Naive B cell (primary cell): Measurements from ENCODE around the gene ZSCAN22. TPM values are rescaled to one million over a fixed set of nuclear protein-coding genes. Genes with fewer than 3 reads are reported as not detected.
"Not testable (repeated sequence)": the region's sequence is repeated elsewhere in the genome, so short reads cannot be mapped to it uniquely, and the experiment has no call there.

ENCODE experiments used
- ATAC-seq, 2 donors: fragments of 150-1000 bp; cut with Tn5 transposase; 2 replicates each; pipeline ENCODE4 v1.10.0; 2021; ENCODE audit warnings: low read depth in 2 of 2, mild to moderate bottlenecking in 2 of 2, moderate library complexity in 2 of 2
- DNase-seq: peaks from one replicate; pipeline ENCODE4 v3.0.0; 2022
- H3K27ac Mint-ChIP-seq, 6 donors: one replicate each; pipeline ENCODE4 v1.8.0; 2020 to 2022; ENCODE audit warnings: mild to moderate bottlenecking in 6 of 6, mixed read lengths in 6 of 6, moderate library complexity in 5 of 6, inconsistent platforms in 2 of 6
- H3K27me3 Mint-ChIP-seq, 3 donors: one replicate each; pipeline ENCODE4 v1.8.0; 2021 to 2022; ENCODE audit warnings: mixed read lengths in 3 of 3, mild to moderate bottlenecking in 1 of 3
- H3K36me3 Mint-ChIP-seq, 2 donors: one replicate each; pipeline ENCODE4 v1.8.0; 2020 to 2022; ENCODE audit warnings: mixed read lengths in 2 of 2, inconsistent platforms in 1 of 2, mild to moderate bottlenecking in 1 of 2
- H3K4me1 Mint-ChIP-seq, 3 donors: one replicate each; pipeline ENCODE4 v1.8.0; 2020 to 2022; ENCODE audit warnings: mixed read lengths in 3 of 3, inconsistent platforms in 1 of 3, mild to moderate bottlenecking in 1 of 3, moderate library complexity in 1 of 3
- H3K4me3 Mint-ChIP-seq, 8 donors: one replicate each; pipeline ENCODE4 v1.8.0; 2020 to 2022; ENCODE audit warnings: mild to moderate bottlenecking in 8 of 8, mixed read lengths in 8 of 8, moderate library complexity in 8 of 8, inconsistent platforms in 2 of 8
- H3K9me3 Mint-ChIP-seq, 7 donors: one replicate each; pipeline ENCODE4 v1.8.0; 2020 to 2022; ENCODE audit warnings: mixed read lengths in 7 of 7, mild to moderate bottlenecking in 5 of 7, inconsistent platforms in 2 of 7, moderate library complexity in 1 of 7
- polyA plus RNA-seq, 6 donors: library from polyadenylated mRNA; unstranded; fragments of 300-500 nt; fragmentation: Illumina TruSeq; gene quantifications; one replicate each; pipeline ENCODE4 v1.2.3, GENCODE V29; 2021; ENCODE audit warnings: low read depth in 6 of 6

Gene ZSCAN22
- polyA plus RNA-seq, 6 donors from 2014 or later: 1.5 to 5.2 (median 2.1) TPM; not detected in 1

GRCh38 chr19:58304255-58304654 is 22.5 kb upstream of the ZSCAN22 start:
- Mint-ChIP-seq H3K9me3 (peaks cover 0 to 1% (median 0%) of the 10 kb centered on the region in 7 donors), H3K36me3 (peaks cover 9 to 18% of the 10 kb centered on the region in 2 donors), H3K4me1 (peaks cover 30 to 44% (median 35%) of the 10 kb centered on the region in 3 donors), H3K4me3 (peak overlapping the region in 7 of 8 donors; percentile 57 to 99 (median 97)), H3K27me3 (no peaks in the 10 kb centered on the region), H3K27ac (peak overlapping the region; percentile 99 to 100 (median 99))
- DNase-seq (no peak), ATAC-seq (no peak)

- Mint-ChIP-seq H3K27ac (peak overlapping the region; percentile 99 to 100 (median 99)), H3K9me3 (peaks cover 0 to under 1% (median 0%) of the 10 kb centered on the region in 7 donors), H3K27me3 (no peaks in the 10 kb centered on the region), H3K4me3 (peak overlapping the region; percentile 93 to 100 (median 98)), H3K4me1 (peaks cover 30 to 44% (median 39%) of the 10 kb centered on the region in 3 donors), H3K36me3 (peaks cover 9 to 18% of the 10 kb centered on the region in 2 donors)
- ATAC-seq (peak in 1 of 2 donors; percentile 2), DNase-seq (no peak)
Measured at GRCh38 chr19:58304748-58305064, 22.1 kb upstream of the ZSCAN22 start.

- H3K27ac Mint-ChIP-seq: peak within 1 kb of the TSS; percentile 99 to 100 (median 99)
- ATAC-seq (peak; percentile 91 to 92), DNase-seq (peak; percentile 96)
- H3K4me3 Mint-ChIP-seq: peak within 1 kb of the TSS; percentile 93 to 100 (median 98)
- H3K4me1 Mint-ChIP-seq: peaks cover 34 to 47% (median 39%) of the 10 kb centered on the region in 3 donors
- no peaks in the 10 kb centered on the region for H3K27me3 Mint-ChIP-seq
- peaks cover 9 to 18% of the 10 kb centered on the region in 2 donors for H3K36me3 Mint-ChIP-seq
- H3K9me3 Mint-ChIP-seq: no peaks in the 10 kb centered on the region
Measured at GRCh38 chr19:58305065-58305931, 21.5 kb upstream of the ZSCAN22 start, which contains the start of gene ERVK3-1. ERVK3-1 (plus strand) TSS chr19:58305377; CDS start chr19:58312169, 6,792 bp downstream.

GRCh38 chr19:58305932-58306323 is 20.9 kb upstream of the ZSCAN22 start:
- no peaks in the 10 kb centered on the region for H3K9me3 Mint-ChIP-seq
- H3K4me1 Mint-ChIP-seq: peaks cover 35 to 48% (median 39%) of the 10 kb centered on the region in 3 donors

GRCh38 chr19:58307736-58308135 is 19.1 kb upstream of the ZSCAN22 start:
- H3K4me1 Mint-ChIP-seq: peaks cover 37 to 48% (median 43%) of the 10 kb centered on the region in 3 donors
- H3K36me3 Mint-ChIP-seq: peaks cover 19 to 22% of the 10 kb centered on the region in 2 donors
- peak overlapping the region in 1 of 6 donors; percentile 75 for H3K27ac Mint-ChIP-seq
- peak overlapping the region in 4 of 8 donors; percentile 15 to 67 (median 30) for H3K4me3 Mint-ChIP-seq
- no peak for ATAC-seq
- H3K9me3 Mint-ChIP-seq: no peaks in the 10 kb centered on the region
- DNase-seq: no peak
- H3K27me3 Mint-ChIP-seq: no peaks in the 10 kb centered on the region

More at GRCh38 chr19:58305932-58306323, 20.9 kb upstream of the ZSCAN22 start:
- Mint-ChIP-seq H3K27me3 (no peaks in the 10 kb centered on the region), H3K27ac (peak overlapping the region; percentile 99 to 100 (median 99)), H3K4me3 (peak overlapping the region; percentile 93 to 100 (median 98)), H3K36me3 (peaks cover 5 to 12% of the 10 kb centered on the region in 2 donors)
- ATAC-seq: no peak
- DNase-seq: no peak

- peaks cover 24 to 32% (median 30%) of the 10 kb centered on the region in 3 donors for H3K4me1 Mint-ChIP-seq
- H3K9me3 Mint-ChIP-seq, H3K27me3 Mint-ChIP-seq, H3K4me3 Mint-ChIP-seq, DNase-seq, ATAC-seq: not testable (repeated sequence)
- H3K36me3 Mint-ChIP-seq: peaks cover 20 to 34% of the 10 kb centered on the region in 2 donors
- peak overlapping the region in 1 of 6 donors; percentile 54 for H3K27ac Mint-ChIP-seq
Measured at GRCh38 chr19:58310685-58311084, 16.1 kb upstream of the ZSCAN22 start.

GRCh38 chr19:58311345-58311865 is 15.4 kb upstream of the ZSCAN22 start:
- H3K36me3 Mint-ChIP-seq: peaks cover 20 to 34% of the 10 kb centered on the region in 2 donors
- H3K27me3 Mint-ChIP-seq: no peaks in the 10 kb centered on the region
- ATAC-seq: no peak
- no peak overlapping the region for H3K27ac Mint-ChIP-seq
- no peak overlapping the region for H3K4me3 Mint-ChIP-seq
- no peak for DNase-seq
- H3K9me3 Mint-ChIP-seq: no peaks in the 10 kb centered on the region
- H3K4me1 Mint-ChIP-seq: peaks cover 18 to 25% (median 24%) of the 10 kb centered on the region in 3 donors

GRCh38 chr19:58315580-58315979 is 11.2 kb upstream of the ZSCAN22 start:
- Mint-ChIP-seq H3K36me3 (peaks cover 20 to 30% of the 10 kb centered on the region in 2 donors), H3K4me3 (no peak overlapping the region), H3K9me3 (no peaks in the 10 kb centered on the region), H3K4me1 (peaks cover 0 to 4% (median 3%) of the 10 kb centered on the region in 3 donors), H3K27me3 (no peaks in the 10 kb centered on the region), H3K27ac (peak overlapping the region in 1 of 6 donors; percentile 36)
- DNase-seq: no peak
- no peak for ATAC-seq

GRCh38 chr19:58317476-58318072 is 9.2 kb upstream of the ZSCAN22 start:
- H3K9me3 Mint-ChIP-seq: no peaks in the 10 kb centered on the region
- no peak overlapping the region for H3K27ac Mint-ChIP-seq
- ATAC-seq (no peak), DNase-seq (no peak)
- no peaks in the 10 kb centered on the region for H3K27me3 Mint-ChIP-seq
- H3K36me3 Mint-ChIP-seq: peaks cover 8 to 14% of the 10 kb centered on the region in 2 donors
- H3K4me3 Mint-ChIP-seq: no peak overlapping the region
- H3K4me1 Mint-ChIP-seq: no peaks in the 10 kb centered on the region

GRCh38 chr19:58318297-58318696 is 8.5 kb upstream of the ZSCAN22 start:
- no peak for ATAC-seq
- Mint-ChIP-seq H3K27ac (no peak overlapping the region), H3K27me3 (no peaks in the 10 kb centered on the region), H3K4me1 (peaks cover 0 to under 1% (median 0%) of the 10 kb centered on the region in 3 donors), H3K9me3 (no peaks in the 10 kb centered on the region), H3K4me3 (peak overlapping the region in 1 of 8 donors; percentile 37), H3K36me3 (peaks cover 8 to 9% of the 10 kb centered on the region in 2 donors)
- DNase-seq: no peak

GRCh38 chr19:58319241-58319640 is 7.6 kb upstream of the ZSCAN22 start:
- no peaks in the 10 kb centered on the region for H3K9me3 Mint-ChIP-seq
- peaks cover 0 to 4% (median 0%) of the 10 kb centered on the region in 3 donors for H3K4me1 Mint-ChIP-seq
- no peaks in the 10 kb centered on the region for H3K27me3 Mint-ChIP-seq
- H3K27ac Mint-ChIP-seq: no peak overlapping the region
- DNase-seq (no peak), ATAC-seq (no peak)
- no peak overlapping the region for H3K4me3 Mint-ChIP-seq
- H3K36me3 Mint-ChIP-seq: peaks cover 8 to 9% of the 10 kb centered on the region in 2 donors

GRCh38 chr19:58325311-58326022 is 1.3 kb upstream of the ZSCAN22 start:
- Mint-ChIP-seq H3K9me3 (no peaks in the 10 kb centered on the region), H3K4me1 (peaks cover 0 to 10% (median 7%) of the 10 kb centered on the region in 3 donors), H3K27ac (no peak overlapping the region), H3K27me3 (no peaks in the 10 kb centered on the region), H3K4me3 (no peak overlapping the region), H3K36me3 (no peaks in the 10 kb centered on the region)
- DNase-seq: no peak
- no peak for ATAC-seq

GRCh38 chr19:58326501-58326913 is 287 bp upstream of the ZSCAN22 start:
- DNase-seq (no peak), ATAC-seq (peak; percentile 8 to 20)
- H3K27ac Mint-ChIP-seq: no peak overlapping the region
- H3K4me1 Mint-ChIP-seq: peaks cover 0 to 14% (median 7%) of the 10 kb centered on the region in 3 donors
- no peaks in the 10 kb centered on the region for H3K27me3 Mint-ChIP-seq
- H3K9me3 Mint-ChIP-seq: no peaks in the 10 kb centered on the region
- no peaks in the 10 kb centered on the region for H3K36me3 Mint-ChIP-seq
- no peak overlapping the region for H3K4me3 Mint-ChIP-seq
